ENCODE data around the gene FLNC. TPM values are rescaled to one million over a fixed set of nuclear protein-coding genes. Genes with fewer than 3 reads are reported as not detected.

Gene FLNC
- total and polyA plus RNA-seq, 2 of the 13 experiments (the other 11 are each of a cell fraction or from before 2014, with no cell fraction given), result 0.02 TPM; not detected in 1

DNA sequence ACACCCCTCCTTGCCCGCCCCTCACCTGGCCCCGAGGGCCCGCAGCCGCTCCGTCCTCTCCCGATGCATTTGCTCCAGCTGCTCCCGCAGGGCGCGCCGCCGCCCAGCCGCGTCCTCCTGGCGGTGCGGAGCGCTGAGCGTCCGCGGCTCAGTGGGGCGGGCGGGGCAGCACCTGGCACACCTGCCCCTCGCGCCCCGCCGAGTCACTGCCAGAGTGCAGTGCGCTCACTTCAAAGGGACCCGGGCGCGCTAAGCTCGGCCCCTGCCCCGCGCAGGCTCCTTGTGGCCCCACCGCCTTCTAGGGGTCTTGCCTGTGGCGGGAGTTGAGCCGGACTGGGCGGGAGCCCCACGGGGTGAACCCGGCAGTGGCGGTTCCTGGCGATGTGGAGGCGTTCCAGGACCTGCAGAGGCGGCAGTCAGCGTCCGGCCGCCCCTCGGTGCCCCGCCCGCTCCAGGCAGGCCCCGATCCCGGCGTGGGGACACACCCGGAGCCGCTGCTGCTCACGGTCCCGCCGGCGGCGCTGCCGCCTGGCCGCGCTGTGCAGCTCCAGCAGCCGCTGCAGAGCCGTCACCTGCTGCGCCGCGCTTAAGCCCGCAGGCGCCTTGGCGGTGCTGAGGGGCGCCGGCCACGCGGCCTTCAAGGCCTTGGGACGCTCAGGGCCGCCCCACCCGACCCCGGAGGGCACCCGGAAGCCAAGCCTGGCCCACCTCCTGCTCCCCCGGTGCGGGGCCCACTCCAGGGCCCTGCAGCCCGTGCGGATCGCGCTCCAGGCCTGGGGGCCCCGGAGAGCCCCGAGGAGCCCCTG, 39.1 kb downstream of the FLNC start (continued):
- TF ChIP-seq NFE2L2 (IDR thresholded peaks at IDR 0.05; ENCODE audit: low read length) (no peak), ZNF512 (CRISPR knock-in tag; IDR thresholded peaks at IDR 0.05) (no peak), ZBTB14 (CRISPR knock-in tag; IDR thresholded peaks at IDR 0.05) (no peak), BCL3 (CRISPR knock-in tag; IDR thresholded peaks at IDR 0.05) (peak; percentile 26; the same call in 1 of the 2 replicates), ELF3 (CRISPR knock-in tag; IDR thresholded peaks at IDR 0.05) (no peak), SMARCE1 (IDR thresholded peaks at IDR 0.05; ENCODE audit: borderline replicate concordance) (no peak), ZBTB20 (CRISPR knock-in tag; IDR thresholded peaks at IDR 0.05; ENCODE audit: borderline replicate concordance, low read depth) (no peak; the same call in 1 of the 2 replicates), ZNF296 (CRISPR knock-in tag; conservative IDR thresholded peaks at IDR 0.05) (no peak), ZNF530 (CRISPR knock-in tag; IDR thresholded peaks at IDR 0.05; ENCODE audit: low read depth) (no peak), SMYD3 (CRISPR knock-in tag; IDR thresholded peaks at IDR 0.05) (no peak), ZNF839 (CRISPR knock-in tag; IDR thresholded peaks at IDR 0.05; ENCODE audit: borderline replicate concordance) (no peak), PRPF4 (IDR thresholded peaks at IDR 0.05; ENCODE audit: low read depth, low read length, poor library complexity, severe bottlenecking) (no peak), JDP2 (CRISPR knock-in tag; IDR thresholded peaks at IDR 0.05; ENCODE audit: borderline replicate concordance) (no peak), NR3C1 (CRISPR knock-in tag; IDR thresholded peaks at IDR 0.05) (no peak), SPEN (CRISPR knock-in tag; IDR thresholded peaks at IDR 0.05; ENCODE audit: low read depth) (no peak; the same call in 1 of the 2 replicates), SALL1 (CRISPR knock-in tag; IDR thresholded peaks at IDR 0.05) (no peak), ZNF280D (CRISPR knock-in tag; IDR thresholded peaks at IDR 0.05) (no peak), SKI (IDR thresholded peaks at IDR 0.05; ENCODE audit: partially characterized antibody) (no peak)
- TF ChIP-seq, protein P1, sequence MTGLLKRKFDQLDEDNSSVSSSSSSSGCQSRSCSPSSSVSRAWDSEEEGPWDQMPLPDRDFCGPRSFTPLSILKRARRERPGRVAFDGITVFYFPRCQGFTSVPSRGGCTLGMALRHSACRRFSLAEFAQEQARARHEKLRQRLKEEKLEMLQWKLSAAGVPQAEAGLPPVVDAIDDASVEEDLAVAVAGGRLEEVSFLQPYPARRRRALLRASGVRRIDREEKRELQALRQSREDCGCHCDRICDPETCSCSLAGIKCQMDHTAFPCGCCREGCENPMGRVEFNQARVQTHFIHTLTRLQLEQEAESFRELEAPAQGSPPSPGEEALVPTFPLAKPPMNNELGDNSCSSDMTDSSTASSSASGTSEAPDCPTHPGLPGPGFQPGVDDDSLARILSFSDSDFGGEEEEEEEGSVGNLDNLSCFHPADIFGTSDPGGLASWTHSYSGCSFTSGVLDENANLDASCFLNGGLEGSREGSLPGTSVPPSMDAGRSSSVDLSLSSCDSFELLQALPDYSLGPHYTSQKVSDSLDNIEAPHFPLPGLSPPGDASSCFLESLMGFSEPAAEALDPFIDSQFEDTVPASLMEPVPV (CRISPR knock-in tag; IDR thresholded peaks at IDR 0.05), result no peak
- TF ChIP-seq, protein P2, sequence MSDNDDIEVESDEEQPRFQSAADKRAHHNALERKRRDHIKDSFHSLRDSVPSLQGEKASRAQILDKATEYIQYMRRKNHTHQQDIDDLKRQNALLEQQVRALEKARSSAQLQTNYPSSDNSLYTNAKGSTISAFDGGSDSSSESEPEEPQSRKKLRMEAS (IDR thresholded peaks at IDR 0.05), result peak; percentile 54; the same call in 1 of the 2 replicates
